NT2/D1 (cell line): ENCODE measurements around the gene HIRA.

ENCODE experiments used
- SUZ12 ChIP-seq: IDR thresholded peaks from 2 replicates; pipeline ENCODE4 v1.6.1; 2011; ENCODE audit not compliant: insufficient read length, insufficient read depth; ENCODE audit errors: extremely low read depth
- YY1 ChIP-seq: IDR thresholded peaks from 2 replicates; pipeline ENCODE4 v1.6.1; 2011; ENCODE audit not compliant: insufficient read length, insufficient read depth
- ZNF274 ChIP-seq: IDR thresholded peaks from 2 replicates; pipeline ENCODE4 v1.6.1; 2011; ENCODE audit warnings: mild to moderate bottlenecking, low read depth, low read length

GRCh38 chr22:19470010-19470409 lies 38.5 kb upstream of the HIRA start:
- TF ChIP-seq YY1 = no peak
- no peak for TF ChIP-seq ZNF274
- no peak for TF ChIP-seq SUZ12
